Body of pancreas (tissue), 4 donors: Measurements from ENCODE around the gene ABL2. TPM values are rescaled to one million over a fixed set of nuclear protein-coding genes. Genes with fewer than 3 reads are reported as not detected.

Source experiments
- ATAC-seq: fragments of 150-250 bp; one replicate; pipeline ENCODE4 v1.9.1; 2016
- DNase-seq, 4 donors: peaks; one replicate each; pipeline ENCODE4 v3.0.0-alpha.2; 2019
- H3K27ac ChIP-seq, 4 donors: fragments of 200-600 bp; sonication (generic); 1 replicate in 3 of 4; 2 replicates in 1 of 4; pipeline versions ENCODE4 v1.5.1 to v1.6.1; 2016 to 2019; ENCODE audit warnings: mild to moderate bottlenecking in 1 of 4, mixed read lengths in 1 of 4, moderate library complexity in 1 of 4
- H3K27me3 ChIP-seq, 2 donors: fragments of 200-600 bp; sonication (generic); one replicate each; pipeline ENCODE4 v1.6.0; 2016; ENCODE audit warnings: mild to moderate bottlenecking in 1 of 2
- H3K36me3 ChIP-seq, 2 donors: fragments of 200-600 bp; sonication (generic); replicated peaks in 1 of 2; 2 replicates each; pipeline ENCODE4 v1.5.1; 2016; ENCODE audit warnings: low read depth in 2 of 2; ENCODE audit not compliant: insufficient read depth in 1 of 2
- H3K4me1 ChIP-seq: fragments of 200-600 bp; sonication (generic); one replicate; pipeline ENCODE4 v1.6.0; 2016
- H3K4me3 ChIP-seq, 2 donors: fragments of 200-600 bp; sonication (generic); 1 replicate in 1 of 2; 2 replicates in 1 of 2; pipeline ENCODE4 v1.5.1; 2016 to 2019
- H3K9me3 ChIP-seq, 3 donors: fragments of 200-600 bp; sonication (generic); 1 replicate in 2 of 3; 2 replicates in 1 of 3; pipeline ENCODE4 v1.5.1; 2016
- CTCF ChIP-seq, 7 experiments: fragments of 450-650 bp in 4 of 7; fragments of 200-600 bp in 3 of 7; sonication (generic) in 3 of 7; IDR thresholded peaks; one replicate each; pipeline ENCODE4 v1.5.1; 2016 to 2019; ENCODE audit warnings: antibody characterized with exemption in 7 of 7
- POLR2A ChIP-seq, 3 donors: fragments of 450-650 bp; IDR thresholded peaks; one replicate each; pipeline ENCODE4 v1.6.1; 2016; ENCODE audit warnings: antibody characterized with exemption in 3 of 3, mild to moderate bottlenecking in 2 of 3
- WGBS, 2 donors: methylation state at CpG; one replicate each; pipeline ENCODE4 v1.1.5; 2017; 5-methylcytosine and 5-hydroxymethylcytosine counted together
- intact Hi-C: fragments of 100-400 bp; cut with DNase I; formaldehyde crosslinking; loops from one replicate; pipeline ENCODE4 v1.15.1; 2023
- total RNA-seq, 2 donors: library from RNA; depleted of rRNA; stranded (reverse); fragments of >200 nt; gene quantifications; one replicate each; pipeline ENCODE4 v1.1.0, GENCODE V29; 2016

ABL2 gene
- total RNA-seq, 2 donors from 2014 or later = 10.1 to 12.5 TPM

- peaks cover 0 to 1% of the 10 kb centered on the region in 2 donors for H3K36me3 ChIP-seq
- TF ChIP-seq CTCF (IDR thresholded peaks at IDR 0.05) = no peak
- no peak for TF ChIP-seq POLR2A (IDR thresholded peaks at IDR 0.05)
- no peaks in the 10 kb centered on the region for H3K27me3 ChIP-seq
- no peak overlapping the region for H3K27ac ChIP-seq
- intact Hi-C loops = no loop called here
- 92 to 94% methylated on average over 4 of the region's 4 CpGs for WGBS, 2 donors
- no peak for DNase-seq
- no peak for ATAC-seq
- H3K9me3 ChIP-seq = no peaks in the 10 kb centered on the region
- H3K4me3 ChIP-seq = no peak overlapping the region
- no peaks in the 10 kb centered on the region for H3K4me1 ChIP-seq
Observed at GRCh38 chr1:179101566-179101965, 127.9 kb downstream of the ABL2 start.

- Histone ChIP-seq H3K9me3 (no peaks in the 10 kb centered on the region), H3K27ac (no peak overlapping the region), H3K36me3 (peaks cover 0 to 6% of the 10 kb centered on the region in 2 donors), H3K4me3 (no peak overlapping the region), H3K27me3 (no peaks in the 10 kb centered on the region), H3K4me1 (no peaks in the 10 kb centered on the region)
- TF ChIP-seq CTCF (IDR thresholded peaks at IDR 0.05) (no peak), POLR2A (IDR thresholded peaks at IDR 0.05) (no peak)
- ATAC-seq = no peak
- 97 to 98% methylated on average over 4 of the region's 4 CpGs for WGBS, 2 donors
- no peak for DNase-seq
- intact Hi-C loops = no loop called here
Observed at GRCh38 chr1:179099891-179100290, 129.6 kb downstream of the ABL2 start.

- ATAC-seq = no peak
- DNase-seq = no peak
- H3K27ac ChIP-seq = no peak overlapping the region
- H3K4me3 ChIP-seq = no peak overlapping the region
- no peaks in the 10 kb centered on the region for H3K27me3 ChIP-seq
- peaks cover 19% of the 10 kb centered on the region for H3K4me1 ChIP-seq
- intact Hi-C loops = no loop called here
- H3K36me3 ChIP-seq = peaks cover 4 to 14% of the 10 kb centered on the region in 2 donors
- 48 to 50% methylated on average over 3 of the region's 3 CpGs for WGBS, 2 donors
- H3K9me3 ChIP-seq = no peaks in the 10 kb centered on the region
- TF ChIP-seq POLR2A (IDR thresholded peaks at IDR 0.05) = no peak
Observed at GRCh38 chr1:179095924-179096323, 133.6 kb downstream of the ABL2 start.

GRCh38 chr1:179095377-179095776 is 134.1 kb downstream of the ABL2 start:
- no peak for TF ChIP-seq CTCF (IDR thresholded peaks at IDR 0.05)
- TF ChIP-seq POLR2A (IDR thresholded peaks at IDR 0.05) = no peak
- Histone ChIP-seq H3K4me1 (peaks cover 24% of the 10 kb centered on the region), H3K36me3 (peaks cover 4 to 14% of the 10 kb centered on the region in 2 donors), H3K4me3 (no peak overlapping the region), H3K27ac (no peak overlapping the region), H3K27me3 (no peaks in the 10 kb centered on the region), H3K9me3 (no peaks in the 10 kb centered on the region)
- WGBS, 2 donors = 84 to 92% methylated on average over 4 of the region's 4 CpGs
- DNase-seq = no peak
- intact Hi-C loops = no loop called here
- ATAC-seq = no peak

GRCh38 chr1:179094818-179095217 is 134.7 kb downstream of the ABL2 start:
- intact Hi-C loops = no loop called here
- TF ChIP-seq CTCF (IDR thresholded peaks at IDR 0.05) = no peak
- TF ChIP-seq POLR2A (IDR thresholded peaks at IDR 0.05) = no peak
- DNase-seq (no peak), ATAC-seq (no peak)
- Histone ChIP-seq H3K36me3 (peaks cover 4 to 13% of the 10 kb centered on the region in 2 donors), H3K27me3 (no peaks in the 10 kb centered on the region), H3K4me1 (peaks cover 28% of the 10 kb centered on the region), H3K9me3 (no peaks in the 10 kb centered on the region), H3K27ac (no peak overlapping the region), H3K4me3 (no peak overlapping the region)
- 77 to 83% methylated on average over 2 to 5 of the region's 5 CpGs for WGBS, 2 donors
